Nephron progenitor cell (in vitro differentiated cells): ENCODE results near the gene RAI1.

Experiments used
- DNase-seq: peaks from one replicate; pipeline ENCODE4 v3.0.0; 2021
- H3K27ac Mint-ChIP-seq: 2 replicates; pipeline ENCODE4 v1.8.0; 2021; ENCODE audit warnings: mild to moderate bottlenecking, moderate library complexity, mixed read lengths
- H3K27me3 Mint-ChIP-seq: 2 replicates; pipeline ENCODE4 v1.8.0; 2021; ENCODE audit warnings: mild to moderate bottlenecking, low read depth, mixed read lengths; ENCODE audit not compliant: poor library complexity
- H3K36me3 Mint-ChIP-seq: 2 replicates; pipeline ENCODE4 v1.8.0; 2021; ENCODE audit warnings: low read depth, mixed read lengths
- H3K4me1 Mint-ChIP-seq: 2 replicates; pipeline ENCODE4 v1.8.0; 2021; ENCODE audit warnings: mixed read lengths
- H3K4me3 Mint-ChIP-seq: 2 replicates; pipeline ENCODE4 v1.8.0; 2021; ENCODE audit warnings: mild to moderate bottlenecking, moderate library complexity, mixed read lengths
- H3K9me3 Mint-ChIP-seq: 2 replicates; pipeline ENCODE4 v1.8.0; 2021; ENCODE audit warnings: mild to moderate bottlenecking, moderate library complexity, mixed read lengths
- TF ChIP-seq, protein P1 (sequence below): fragments of 200-600 bp; sonication (generic); IDR thresholded peaks from 2 replicates; pipeline ENCODE4 v1.5.0; 2021; ENCODE audit warnings: antibody characterized with exemption

Gene RAI1

DNA sequence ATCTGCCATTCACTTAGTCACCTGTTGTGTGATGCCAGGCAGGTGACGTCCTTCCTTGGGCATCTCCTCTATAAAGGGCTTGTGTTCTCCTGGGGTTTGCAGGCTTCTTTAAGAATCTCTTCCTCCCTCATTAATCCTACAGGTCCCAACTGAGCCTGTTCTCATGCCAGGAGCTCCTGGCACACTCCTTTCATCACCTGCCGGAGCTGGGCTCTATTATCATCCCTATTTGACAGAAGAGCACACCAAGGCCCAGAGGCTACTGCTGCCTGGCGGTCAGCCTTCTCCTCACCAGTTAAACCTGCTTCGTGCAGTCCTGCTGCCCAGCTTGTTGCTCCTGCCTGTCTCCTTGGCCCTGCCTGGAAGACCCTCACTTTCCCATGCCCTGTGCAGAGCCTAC, 51.2 kb downstream of the RAI1 start:
- Mint-ChIP-seq H3K4me1 (peaks cover 56% of the 10 kb centered on the region), H3K27ac (no peak overlapping the region), H3K9me3 (no peaks in the 10 kb centered on the region), H3K36me3 (peaks cover 21% of the 10 kb centered on the region), H3K27me3 (peaks cover 5% of the 10 kb centered on the region), H3K4me3 (no peak overlapping the region)
- DNase-seq, result no peak
- TF ChIP-seq, protein P1, sequence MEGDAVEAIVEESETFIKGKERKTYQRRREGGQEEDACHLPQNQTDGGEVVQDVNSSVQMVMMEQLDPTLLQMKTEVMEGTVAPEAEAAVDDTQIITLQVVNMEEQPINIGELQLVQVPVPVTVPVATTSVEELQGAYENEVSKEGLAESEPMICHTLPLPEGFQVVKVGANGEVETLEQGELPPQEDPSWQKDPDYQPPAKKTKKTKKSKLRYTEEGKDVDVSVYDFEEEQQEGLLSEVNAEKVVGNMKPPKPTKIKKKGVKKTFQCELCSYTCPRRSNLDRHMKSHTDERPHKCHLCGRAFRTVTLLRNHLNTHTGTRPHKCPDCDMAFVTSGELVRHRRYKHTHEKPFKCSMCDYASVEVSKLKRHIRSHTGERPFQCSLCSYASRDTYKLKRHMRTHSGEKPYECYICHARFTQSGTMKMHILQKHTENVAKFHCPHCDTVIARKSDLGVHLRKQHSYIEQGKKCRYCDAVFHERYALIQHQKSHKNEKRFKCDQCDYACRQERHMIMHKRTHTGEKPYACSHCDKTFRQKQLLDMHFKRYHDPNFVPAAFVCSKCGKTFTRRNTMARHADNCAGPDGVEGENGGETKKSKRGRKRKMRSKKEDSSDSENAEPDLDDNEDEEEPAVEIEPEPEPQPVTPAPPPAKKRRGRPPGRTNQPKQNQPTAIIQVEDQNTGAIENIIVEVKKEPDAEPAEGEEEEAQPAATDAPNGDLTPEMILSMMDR, result no peak

DNA sequence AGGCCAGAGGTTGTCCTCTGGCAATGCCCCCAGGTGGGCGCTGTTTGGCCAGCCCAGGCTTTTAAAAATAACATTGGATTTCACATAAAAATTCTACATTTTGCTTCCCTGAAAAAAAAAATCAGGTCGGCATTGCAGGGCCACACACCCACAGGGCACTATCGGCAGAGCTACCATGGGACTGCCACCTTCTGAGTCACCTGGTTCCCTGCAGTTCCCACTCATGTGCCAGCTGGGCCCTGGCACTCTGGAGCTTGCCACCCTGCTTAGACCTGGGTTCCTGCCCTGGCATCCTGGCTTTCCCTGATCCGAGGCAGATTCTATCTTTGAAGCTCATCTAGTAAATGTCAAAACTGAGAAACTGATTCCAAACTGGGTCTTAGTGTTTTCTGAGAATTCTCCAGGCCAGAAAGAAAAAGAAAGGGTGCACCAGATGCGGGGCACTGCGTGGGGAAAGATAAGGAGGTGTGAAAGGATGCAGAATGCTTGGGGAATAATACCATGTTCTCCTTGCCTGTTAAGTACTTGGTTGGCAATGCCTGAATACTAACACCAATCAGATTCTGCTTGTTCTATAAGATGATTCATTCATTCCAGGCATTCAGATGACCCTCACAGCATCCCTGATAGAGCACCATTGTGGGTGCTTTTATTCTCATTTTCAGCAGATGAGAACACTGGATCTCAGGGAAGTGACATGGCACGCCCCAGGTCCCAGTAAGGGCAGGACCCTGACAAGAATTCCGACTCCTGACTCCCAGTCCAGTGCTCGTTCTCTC, 51.8 kb downstream of the RAI1 start:
- TF ChIP-seq, protein P1, result no peak
- H3K4me3 Mint-ChIP-seq, result no peak overlapping the region
- no peaks in the 10 kb centered on the region for H3K9me3 Mint-ChIP-seq
- H3K36me3 Mint-ChIP-seq, result peaks cover 18% of the 10 kb centered on the region
- no peak for DNase-seq
- H3K27ac Mint-ChIP-seq, result no peak overlapping the region
- H3K4me1 Mint-ChIP-seq, result peaks cover 56% of the 10 kb centered on the region
- peaks cover 5% of the 10 kb centered on the region for H3K27me3 Mint-ChIP-seq

DNA sequence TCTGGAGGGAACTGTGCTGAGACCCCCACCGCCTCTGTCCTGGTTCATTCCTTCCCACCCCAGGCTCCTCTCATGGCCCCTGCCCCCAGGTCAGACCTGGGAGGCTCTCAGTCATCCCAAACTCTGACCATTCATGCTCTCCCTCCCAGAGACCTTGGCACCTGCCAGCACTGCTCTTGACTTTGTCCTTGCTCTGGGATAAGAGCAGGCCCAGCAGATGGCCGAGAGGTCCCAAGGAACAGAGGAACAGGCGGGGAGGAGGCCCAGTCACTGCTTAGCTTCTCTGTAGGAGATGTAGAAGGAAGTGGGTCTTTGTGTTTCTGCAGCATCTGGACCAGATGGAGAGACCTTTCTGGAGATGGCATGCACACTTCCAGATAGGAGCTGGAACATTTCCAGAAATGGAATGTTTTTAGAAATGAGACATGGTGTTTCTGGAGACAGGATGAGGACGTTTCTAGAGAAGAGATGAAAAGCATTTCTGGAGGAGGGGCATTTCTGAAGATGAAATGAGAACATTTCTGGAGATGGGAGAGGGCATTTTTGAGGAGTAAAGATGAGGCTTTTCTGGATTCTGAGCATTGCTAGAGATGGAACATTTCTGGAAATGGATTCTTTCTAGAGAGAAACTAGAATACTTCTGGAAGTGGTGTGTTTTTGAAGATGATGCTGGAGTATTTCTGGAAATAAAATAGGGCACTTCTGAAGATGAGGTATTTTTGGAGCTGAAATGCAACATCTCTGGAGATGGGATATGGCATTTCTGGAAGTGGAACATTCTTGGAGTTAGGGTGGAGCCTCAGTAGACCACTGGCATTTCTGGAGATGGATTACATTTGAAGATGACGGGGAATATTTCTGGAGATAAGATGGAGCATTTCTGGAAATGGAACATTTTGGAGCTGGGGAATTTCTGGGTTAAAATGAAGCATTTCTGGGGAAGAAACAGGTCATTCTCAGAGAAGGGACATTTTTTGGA, 55.2 kb downstream of the RAI1 start:
- peaks cover 14% of the 10 kb centered on the region for H3K36me3 Mint-ChIP-seq
- peaks cover 3% of the 10 kb centered on the region for H3K27me3 Mint-ChIP-seq
- peaks cover 70% of the 10 kb centered on the region for H3K4me1 Mint-ChIP-seq
- no peaks in the 10 kb centered on the region for H3K9me3 Mint-ChIP-seq
- peak overlapping the region; percentile 52 for H3K27ac Mint-ChIP-seq
- TF ChIP-seq, protein P1, result no peak
- peak overlapping the region; percentile 19 for H3K4me3 Mint-ChIP-seq
- no peak for DNase-seq

DNA sequence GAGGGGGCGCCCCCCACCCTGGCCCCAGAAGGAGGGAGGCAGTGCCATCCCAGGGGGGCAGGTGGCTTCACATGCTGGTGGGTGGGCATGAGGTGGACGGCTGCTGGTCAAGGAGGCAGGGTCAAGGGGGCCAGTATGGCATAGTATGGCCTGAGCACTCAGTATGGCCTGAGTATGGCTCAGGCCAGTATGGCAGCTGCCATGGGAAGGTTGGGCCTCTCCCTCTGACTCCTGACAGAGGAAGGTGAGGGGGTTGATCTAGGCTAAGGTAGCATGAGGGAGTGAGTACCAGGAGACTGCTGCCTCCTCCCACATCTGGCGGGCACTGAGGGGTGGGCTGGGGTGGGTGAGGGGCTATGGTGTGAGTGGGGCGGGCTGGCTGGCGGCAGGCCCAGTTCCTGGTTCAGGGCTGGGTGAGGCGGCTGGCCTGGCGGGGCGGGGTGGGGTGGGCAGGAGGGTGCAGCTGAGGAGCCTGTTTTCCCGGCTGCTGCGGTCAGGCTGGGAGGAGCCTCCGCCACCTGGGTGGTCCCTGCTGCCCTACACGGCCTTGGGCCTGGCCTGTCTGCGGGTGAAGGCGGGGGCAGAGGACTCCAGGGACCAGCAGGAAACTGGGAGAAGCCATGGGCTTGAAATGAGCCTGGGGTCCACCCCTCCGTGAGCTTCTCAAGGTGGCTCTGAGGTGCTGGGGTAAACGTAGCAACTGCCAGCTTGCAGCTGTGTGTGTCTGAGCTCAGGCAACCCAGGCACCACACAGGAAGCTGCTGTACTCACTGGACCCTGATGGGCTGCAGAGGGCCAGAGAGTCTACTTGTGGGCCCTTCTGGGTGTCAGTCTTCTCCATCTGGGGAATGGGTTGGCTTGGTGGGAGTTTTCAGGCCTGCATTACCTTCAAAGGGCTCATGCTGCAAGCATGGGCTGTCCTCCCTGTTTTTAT, 57.0 kb downstream of the RAI1 start:
- Mint-ChIP-seq H3K4me3 (no peak overlapping the region), H3K27me3 (peaks cover 9% of the 10 kb centered on the region), H3K9me3 (no peaks in the 10 kb centered on the region)

DNA sequence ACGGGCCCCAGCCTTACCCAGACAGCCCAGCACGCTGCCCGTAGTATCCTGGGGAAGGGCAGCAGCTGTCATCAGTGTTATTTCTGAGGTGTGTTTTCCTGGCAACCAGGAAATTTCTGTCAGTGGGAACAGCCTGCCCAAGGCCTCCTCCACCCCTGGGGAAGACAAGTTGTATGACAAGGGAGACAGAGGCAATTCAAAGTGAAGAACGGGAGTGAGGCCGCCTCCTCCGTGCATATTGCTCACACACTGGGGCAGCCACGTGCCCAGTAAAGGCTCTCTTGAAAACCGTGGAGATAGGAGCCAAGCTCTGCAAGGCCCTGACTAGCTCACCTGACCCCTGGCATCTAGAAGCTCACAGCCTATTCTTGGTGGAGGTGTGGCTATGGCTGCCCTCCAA, 57.6 kb downstream of the RAI1 start:
- Mint-ChIP-seq H3K9me3 (no peaks in the 10 kb centered on the region), H3K4me3 (no peak overlapping the region), H3K36me3 (peaks cover 14% of the 10 kb centered on the region), H3K27me3 (peaks cover 9% of the 10 kb centered on the region), H3K4me1 (peaks cover 74% of the 10 kb centered on the region), H3K27ac (no peak overlapping the region)
- TF ChIP-seq, protein P1, result no peak
- no peak for DNase-seq

More for the DNA sequence above, 57.0 kb downstream of the RAI1 start:
- TF ChIP-seq, protein P1, result no peak
- H3K36me3 Mint-ChIP-seq, result peaks cover 14% of the 10 kb centered on the region
- H3K4me1 Mint-ChIP-seq, result peaks cover 81% of the 10 kb centered on the region
- no peak overlapping the region for H3K27ac Mint-ChIP-seq
- peak; percentile 75 for DNase-seq
